Panc1 (cell line): ENCODE measurements around the gene GLT8D2. TPM values are rescaled to one million over a fixed set of nuclear protein-coding genes. Genes with fewer than 3 reads are reported as not detected.

Source experiments
- ATAC-seq: fragments of 200-7000 bp; cut with Tn5 transposase; 2 replicates; pipeline ENCODE4 v1.9.1; 2020; ENCODE audit warnings: mild to moderate bottlenecking, moderate library complexity
- BruUV-seq: library from RNA; stranded (reverse); fragments of 400-500 nt; replicated peaks from 2 replicates; lab custom pipeline; 2021; lab: Mats Ljungman, UMichigan
- CTCF ChIA-PET: fragments of 300-600 bp; sonication (Branson Sonifier 250); formaldehyde crosslinking; loops from one replicate; lab custom pipeline; 2022; ENCODE audit warnings: antibody characterized with exemption; lab: Charles Lee
- POLR2A ChIA-PET: fragments of 300-600 bp; sonication (Branson Sonifier 250); formaldehyde crosslinking; loops from one replicate; lab custom pipeline; 2022; ENCODE audit warnings: antibody characterized with exemption; lab: Charles Lee
- DNase-seq: peaks from one replicate; pipeline ENCODE4 v3.0.0-alpha.2; 2010; ENCODE audit warnings: low read depth, low spot score
- H3K27ac ChIP-seq: 2 replicates; pipeline ENCODE4 v1.5.1; 2011; ENCODE audit warnings: mild to moderate bottlenecking, low read length, inconsistent platforms
- H3K27me3 ChIP-seq: fragments of 200-500 bp; sonication (Bioruptor generic); 2 replicates; pipeline ENCODE4 v1.6.0; 2014; ENCODE audit warnings: low read length, inconsistent platforms; ENCODE audit not compliant: control insufficient read depth, insufficient read depth
- H3K36me3 ChIP-seq: fragments of 200-500 bp; sonication (Bioruptor generic); 2 replicates; pipeline ENCODE4 v1.5.1; 2014; ENCODE audit warnings: inconsistent platforms, mild to moderate bottlenecking, low read length, moderate library complexity; ENCODE audit not compliant: control insufficient read depth, insufficient read depth
- H3K4me1 ChIP-seq: 2 replicates; pipeline ENCODE4 v1.5.1; 2011; ENCODE audit warnings: inconsistent platforms, mild to moderate bottlenecking, low read length, moderate library complexity; ENCODE audit not compliant: control insufficient read depth, insufficient read depth
- H3K4me3 ChIP-seq, 2 experiments: 2 replicates each; pipeline ENCODE4 v1.5.1; 2011 to 2012; ENCODE audit warnings: low read depth in 2 of 2, low read length in 2 of 2, mild to moderate bottlenecking in 2 of 2, inconsistent platforms in 1 of 2, moderate library complexity in 1 of 2
- H3K9me3 ChIP-seq: fragments of 200-500 bp; sonication (Bioruptor generic); 2 replicates; pipeline ENCODE4 v1.5.1; 2014; ENCODE audit warnings: low read depth, mild to moderate bottlenecking, inconsistent platforms, low read length, moderate library complexity; ENCODE audit not compliant: control insufficient read depth, insufficient read depth
- POLR2AphosphoS5 ChIP-seq: IDR thresholded peaks from 2 replicates; pipeline ENCODE4 v1.6.1; 2012; ENCODE audit warnings: mild to moderate bottlenecking, low read depth, low read length, moderate library complexity
- REST ChIP-seq, 2 experiments: IDR thresholded peaks; 2 replicates each; pipeline ENCODE4 v1.6.1; 2011 to 2012; ENCODE audit warnings: low read depth in 2 of 2, control low read depth in 1 of 2, low read length in 1 of 2, mild to moderate bottlenecking in 1 of 2, moderate library complexity in 1 of 2; ENCODE audit not compliant: insufficient read depth in 1 of 2
- SIN3A ChIP-seq: IDR thresholded peaks from 2 replicates; pipeline ENCODE4 v1.6.1; 2012; ENCODE audit warnings: low read depth, mild to moderate bottlenecking, low read length, moderate library complexity, borderline replicate concordance; ENCODE audit not compliant: insufficient read depth
- TCF7L2 ChIP-seq: IDR thresholded peaks from 2 replicates; pipeline ENCODE4 v1.6.1; 2011; ENCODE audit warnings: mild to moderate bottlenecking, low read depth, low read length, inconsistent platforms
- in situ Hi-C: cut with HindIII; loops from 2 replicates; pipeline ENCODE4 v1.10.0; 2016; ENCODE audit warnings: low sequenced_read_pairs, low pct_unique_long_range_greater_than_20kb
- intact Hi-C: fragments of 100-400 bp; cut with micrococcal nuclease; formaldehyde crosslinking; loops from one replicate; pipeline ENCODE4 v1.10.0; 2022; ENCODE audit not compliant: unreplicated experiment
- total RNA-seq: library from RNA; stranded (reverse); gene quantifications from one replicate; pipeline ENCODE4 v1.2.1, GENCODE V29; 2021; ENCODE audit not compliant: unreplicated experiment
- TF ChIP-seq, protein P1 (sequence below): fragments of 450-650 bp; IDR thresholded peaks from 2 replicates; pipeline ENCODE4 v1.5.1; 2017; ENCODE audit warnings: mild to moderate bottlenecking

Gene GLT8D2
- total RNA-seq, 1 experiment from 2014 or later = 0.54 TPM

DNA sequence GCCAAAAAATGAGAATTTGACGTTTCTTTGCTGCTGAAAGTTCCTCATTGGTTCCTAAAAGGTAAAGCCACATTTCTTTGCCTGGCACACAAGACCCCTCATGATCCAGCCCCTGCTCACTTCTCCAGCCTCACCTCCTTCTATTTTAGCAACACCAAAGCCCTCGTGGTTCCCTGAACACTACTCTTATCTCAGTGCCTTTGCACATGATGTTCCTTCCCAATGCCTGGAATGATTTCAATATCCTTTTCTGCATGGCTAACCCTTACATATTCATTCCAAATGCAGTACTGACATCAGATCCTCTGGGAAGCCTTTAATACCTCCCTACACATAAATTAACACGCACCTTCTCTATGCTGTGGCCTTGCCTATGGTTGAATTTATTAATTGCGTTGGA is 39.9 kb downstream of the GLT8D2 start:
- intact Hi-C loops = no loop called here
- no peaks in the 10 kb centered on the region for H3K4me1 ChIP-seq
- no peak overlapping the region for H3K27ac ChIP-seq
- no peak for TF ChIP-seq TCF7L2
- TF ChIP-seq REST (IDR thresholded peaks at IDR 0.05; ENCODE audit: insufficient read depth in 1 of 2, low read depth in 2 of 2, low read length in 1 of 2) = no peak
- TF ChIP-seq, protein P1, sequence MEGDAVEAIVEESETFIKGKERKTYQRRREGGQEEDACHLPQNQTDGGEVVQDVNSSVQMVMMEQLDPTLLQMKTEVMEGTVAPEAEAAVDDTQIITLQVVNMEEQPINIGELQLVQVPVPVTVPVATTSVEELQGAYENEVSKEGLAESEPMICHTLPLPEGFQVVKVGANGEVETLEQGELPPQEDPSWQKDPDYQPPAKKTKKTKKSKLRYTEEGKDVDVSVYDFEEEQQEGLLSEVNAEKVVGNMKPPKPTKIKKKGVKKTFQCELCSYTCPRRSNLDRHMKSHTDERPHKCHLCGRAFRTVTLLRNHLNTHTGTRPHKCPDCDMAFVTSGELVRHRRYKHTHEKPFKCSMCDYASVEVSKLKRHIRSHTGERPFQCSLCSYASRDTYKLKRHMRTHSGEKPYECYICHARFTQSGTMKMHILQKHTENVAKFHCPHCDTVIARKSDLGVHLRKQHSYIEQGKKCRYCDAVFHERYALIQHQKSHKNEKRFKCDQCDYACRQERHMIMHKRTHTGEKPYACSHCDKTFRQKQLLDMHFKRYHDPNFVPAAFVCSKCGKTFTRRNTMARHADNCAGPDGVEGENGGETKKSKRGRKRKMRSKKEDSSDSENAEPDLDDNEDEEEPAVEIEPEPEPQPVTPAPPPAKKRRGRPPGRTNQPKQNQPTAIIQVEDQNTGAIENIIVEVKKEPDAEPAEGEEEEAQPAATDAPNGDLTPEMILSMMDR = no peak
- TF ChIP-seq POLR2AphosphoS5 = no peak
- TF ChIP-seq SIN3A = no peak
- no peaks in the 10 kb centered on the region for H3K36me3 ChIP-seq
- DNase-seq (no peak), ATAC-seq (no peak)
- no peaks in the 10 kb centered on the region for H3K27me3 ChIP-seq
- CTCF ChIA-PET = no interaction called here
- no peak overlapping the region for H3K4me3 ChIP-seq
- POLR2A ChIA-PET = no interaction called here
- no peaks in the 10 kb centered on the region for H3K9me3 ChIP-seq
- no TSS peak for BruUV-seq
- in situ Hi-C loops = no loop called here

- intact Hi-C loops = no loop called here
- Histone ChIP-seq H3K27ac (no peak overlapping the region), H3K9me3 (no peaks in the 10 kb centered on the region)
These were observed 43.1 kb downstream of the GLT8D2 start for GRCh38 chr12:104006929-104007328.

More at GRCh38 chr12:104006929-104007328, 43.1 kb downstream of the GLT8D2 start:
- ATAC-seq = peak; percentile 38; the same call in 1 of the 2 replicates
- CTCF ChIA-PET = interaction anchor here (1.0 kb wide), 1 partner anchor 102 kb away, joined by 4 read pairs; no protein-coding TSS in a partner anchor
- DNase-seq = no peak
- no TSS peak for BruUV-seq
- H3K4me1 ChIP-seq = no peaks in the 10 kb centered on the region
- no peaks in the 10 kb centered on the region for H3K27me3 ChIP-seq
- TF ChIP-seq, protein P1 = no peak
- TF ChIP-seq REST (IDR thresholded peaks at IDR 0.05; ENCODE audit: insufficient read depth in 1 of 2, low read depth in 2 of 2, low read length in 1 of 2) (no peak), POLR2AphosphoS5 (no peak), TCF7L2 (no peak), SIN3A (no peak)
- H3K4me3 ChIP-seq = no peak overlapping the region
- H3K36me3 ChIP-seq = no peaks in the 10 kb centered on the region
- POLR2A ChIA-PET = interaction anchor here (0.6 kb wide), 1 partner anchor 15 kb away, joined by 7 read pairs; no protein-coding TSS in a partner anchor
- in situ Hi-C loops = no loop called here
